Adrenal gland (tissue), 12 donors: ENCODE measurements around the gene RAMP1. TPM values are rescaled to one million over a fixed set of nuclear protein-coding genes. Genes with fewer than 3 reads are reported as not detected.
"Not testable (repeated sequence)": the region's sequence is repeated elsewhere in the genome, so short reads cannot be mapped to it uniquely, and the experiment has no call there.

Experiments used
- DNase-seq, 7 donors: peaks; one replicate each; pipeline ENCODE4 v3.0.0-alpha.2; 2019 to 2020
- H3K27ac ChIP-seq, 5 donors: fragments of 200-600 bp; sonication (generic) in 4 of 5; 1 replicate in 3 of 5; 2 replicates in 2 of 5; pipeline versions ENCODE4 v1.5.1 to v1.8.0; 2016 to 2020; ENCODE audit warnings: mild to moderate bottlenecking in 1 of 5
- H3K27me3 ChIP-seq: fragments of 200-600 bp; 2 replicates; pipeline ENCODE4 v1.8.0; 2021
- H3K36me3 ChIP-seq, 2 donors: fragments of 200-600 bp; replicated peaks in 1 of 2; 1 replicate in 1 of 2; 2 replicates in 1 of 2; pipeline versions ENCODE4 v1.5.1 to v1.8.0; 2018 to 2022
- H3K4me1 ChIP-seq, 2 donors: fragments of 200-600 bp; replicated peaks in 1 of 2; 1 replicate in 1 of 2; 2 replicates in 1 of 2; pipeline versions ENCODE4 v1.5.1 to v1.8.0; 2018 to 2021
- H3K4me3 ChIP-seq, 4 donors: fragments of 200-600 bp; sonication (generic) in 3 of 4; one replicate each; pipeline ENCODE4 v1.5.1; 2016 to 2018
- H3K9me3 ChIP-seq, 3 donors: fragments of 200-600 bp; sonication (generic) in 1 of 3; replicated peaks in 1 of 3; 1 replicate in 2 of 3; 2 replicates in 1 of 3; pipeline versions ENCODE4 v1.5.1 to v1.8.0; 2016 to 2021
- POLR2A ChIP-seq, 2 donors: fragments of 450-650 bp; IDR thresholded peaks; one replicate each; pipeline ENCODE4 v1.6.1; 2017; ENCODE audit warnings: antibody characterized with exemption in 2 of 2, mild to moderate bottlenecking in 2 of 2, moderate library complexity in 1 of 2
- WGBS, 4 donors: extraction: QIAGEN DNeasy Blood & Tissue Kit in 2 of 4; methylation state at CpG; one replicate each; pipeline versions ENCODE4 v1.1.5 to v1.1.7; 2013 to 2017; 5-methylcytosine and 5-hydroxymethylcytosine counted together
- intact Hi-C, 2 donors: fragments of 100-400 bp; cut with DNase I; formaldehyde crosslinking; loops; one replicate each; pipeline versions ENCODE4 v1.14.1 to v1.15.0; 2022 to 2023
- polyA plus RNA-seq, 3 donors: library from polyadenylated mRNA; stranded (reverse); fragments of 200-250 nt in 2 of 3; fragments of 350-450 nt in 1 of 3; fragmentation: Illumina TruSeq in 1 of 3; extraction: RNeasy Lipid Tissue Mini Kit (QIAGEN cat#74804) in 1 of 3; gene quantifications; one replicate each; pipeline ENCODE4 v1.2.3, GENCODE V29; 2013 to 2014
- total RNA-seq, 9 donors: library from RNA; depleted of rRNA in 4 of 9; stranded (reverse); fragments of >200 nt in 4 of 9; fragments of 120-200 nt in 1 of 9; fragmentation: NEBNext Ultra II Directional in 1 of 9; extraction: Animal tissue kit (Norgen Biotek cat#: 25700) in 1 of 9; gene quantifications; one replicate each; pipeline versions ENCODE4 v1.1.0 to v1.2.4, GENCODE V29; 2013 to 2023
- TF ChIP-seq, protein P1 (sequence below), 6 experiments: fragments of 450-650 bp in 4 of 6; fragments of 200-600 bp in 2 of 6; sonication (generic) in 1 of 6; IDR thresholded peaks; 1 replicate in 5 of 6; 2 replicates in 1 of 6; pipeline versions ENCODE4 v1.5.1 to v1.8.0; 2016 to 2021; ENCODE audit warnings: antibody characterized with exemption in 6 of 6, mild to moderate bottlenecking in 2 of 6, moderate library complexity in 1 of 6
- donor health status: healthy with polysubstance abuse.
- donor health status: Bipolar disorder and iron deficiency.
- donor health status: DM: yes; HTN: yes; CAD: no.
- donor health status: DM: no; HTN: no; CAD: no.
- donor health status: DM: no; HTN: no; CAD: no.
- donor health status: DM: yes; HTN: yes; CAD: no.

Gene RAMP1
- total and polyA plus RNA-seq, 12 donors = 2.4 to 72.6 (median 17.2) TPM

DNA sequence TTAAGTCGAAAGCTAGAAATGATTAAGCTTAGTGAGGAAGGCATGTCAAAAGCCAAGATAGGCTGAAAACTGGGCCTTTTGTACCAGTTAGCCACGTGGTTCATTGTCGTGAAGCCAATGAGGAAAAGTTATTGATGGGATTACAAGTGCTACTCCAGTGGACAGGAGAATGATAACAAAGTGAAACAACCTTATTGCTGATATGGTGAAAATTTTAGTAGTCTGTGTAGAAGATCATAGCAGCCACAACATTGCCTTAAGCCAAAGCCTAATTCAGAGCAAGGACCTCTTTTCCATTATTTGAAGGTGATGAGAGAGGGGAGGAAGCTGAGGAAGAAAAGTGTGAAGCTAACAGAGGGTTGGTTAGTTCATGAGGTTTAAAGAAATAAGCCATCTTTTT is 24.1 kb upstream of the RAMP1 start:
- no peaks in the 10 kb centered on the region for H3K36me3 ChIP-seq
- H3K9me3 ChIP-seq = no peaks in the 10 kb centered on the region
- no peak overlapping the region for H3K4me3 ChIP-seq
- no peaks in the 10 kb centered on the region for H3K27me3 ChIP-seq
- intact Hi-C loops = no loop called here
- TF ChIP-seq, protein P1, sequence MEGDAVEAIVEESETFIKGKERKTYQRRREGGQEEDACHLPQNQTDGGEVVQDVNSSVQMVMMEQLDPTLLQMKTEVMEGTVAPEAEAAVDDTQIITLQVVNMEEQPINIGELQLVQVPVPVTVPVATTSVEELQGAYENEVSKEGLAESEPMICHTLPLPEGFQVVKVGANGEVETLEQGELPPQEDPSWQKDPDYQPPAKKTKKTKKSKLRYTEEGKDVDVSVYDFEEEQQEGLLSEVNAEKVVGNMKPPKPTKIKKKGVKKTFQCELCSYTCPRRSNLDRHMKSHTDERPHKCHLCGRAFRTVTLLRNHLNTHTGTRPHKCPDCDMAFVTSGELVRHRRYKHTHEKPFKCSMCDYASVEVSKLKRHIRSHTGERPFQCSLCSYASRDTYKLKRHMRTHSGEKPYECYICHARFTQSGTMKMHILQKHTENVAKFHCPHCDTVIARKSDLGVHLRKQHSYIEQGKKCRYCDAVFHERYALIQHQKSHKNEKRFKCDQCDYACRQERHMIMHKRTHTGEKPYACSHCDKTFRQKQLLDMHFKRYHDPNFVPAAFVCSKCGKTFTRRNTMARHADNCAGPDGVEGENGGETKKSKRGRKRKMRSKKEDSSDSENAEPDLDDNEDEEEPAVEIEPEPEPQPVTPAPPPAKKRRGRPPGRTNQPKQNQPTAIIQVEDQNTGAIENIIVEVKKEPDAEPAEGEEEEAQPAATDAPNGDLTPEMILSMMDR (IDR thresholded peaks at IDR 0.05) = no peak
- no peak for TF ChIP-seq POLR2A (IDR thresholded peaks at IDR 0.05)
- H3K27ac ChIP-seq = no peak overlapping the region
- WGBS, 4 donors = 66 to 83% (median 69%) methylated on average over 3 of the region's 3 CpGs
- H3K4me1 ChIP-seq = no peaks in the 10 kb centered on the region
- no peak for DNase-seq

DNA sequence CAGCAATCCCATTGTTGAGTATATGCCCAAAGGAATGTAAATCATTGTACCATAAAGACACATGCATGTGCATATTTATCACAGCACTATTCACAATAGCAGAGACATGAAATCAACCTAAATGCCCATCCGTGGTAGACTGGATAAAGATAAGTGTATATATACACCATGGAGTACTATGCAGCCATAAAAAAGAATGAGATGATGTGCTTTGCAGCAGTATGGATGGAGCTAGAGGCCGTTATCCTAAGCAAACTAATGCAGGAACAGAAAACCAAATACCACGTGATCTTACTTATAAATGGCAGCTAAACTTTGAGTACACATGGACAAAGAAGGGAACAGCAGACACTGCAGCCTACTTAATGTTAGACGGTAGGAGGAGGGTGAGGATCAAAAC is 18.4 kb upstream of the RAMP1 start:
- intact Hi-C loops = no loop called here
- no peak overlapping the region for H3K4me3 ChIP-seq
- H3K9me3 ChIP-seq = no peaks in the 10 kb centered on the region
- no peak for DNase-seq
- no peak for TF ChIP-seq POLR2A (IDR thresholded peaks at IDR 0.05)
- TF ChIP-seq, protein P1 (IDR thresholded peaks at IDR 0.05) = no peak
- no peaks in the 10 kb centered on the region for H3K4me1 ChIP-seq
- H3K27ac ChIP-seq = no peak overlapping the region
- 59 to 74% (median 69%) methylated on average over 4 of the region's 4 CpGs for WGBS, 4 donors
- no peaks in the 10 kb centered on the region for H3K36me3 ChIP-seq
- no peaks in the 10 kb centered on the region for H3K27me3 ChIP-seq

DNA sequence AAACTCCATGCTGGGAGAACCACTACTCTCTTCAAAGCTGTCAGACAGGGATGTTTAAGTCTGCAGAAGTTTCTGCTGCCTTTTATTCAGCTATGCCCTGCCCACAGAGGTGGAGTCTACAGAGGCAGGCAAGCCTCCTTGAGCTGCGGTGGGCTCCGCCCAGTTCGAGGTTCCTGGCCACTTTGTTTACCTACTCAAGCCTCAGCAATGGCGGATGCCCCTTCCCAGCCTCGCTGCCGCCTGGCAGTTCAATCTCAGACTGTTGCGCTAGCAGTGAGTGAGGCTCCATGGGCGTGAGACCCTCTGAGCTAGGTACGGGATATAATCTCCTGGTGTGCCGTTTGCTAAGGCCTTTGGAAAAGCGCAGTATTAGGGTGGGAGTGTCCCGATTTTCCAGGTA is 10.5 kb upstream of the RAMP1 start:
- H3K27me3 ChIP-seq, H3K4me3 ChIP-seq, intact Hi-C loops, H3K36me3 ChIP-seq, H3K4me1 ChIP-seq, DNase-seq, H3K9me3 ChIP-seq, H3K27ac ChIP-seq: not testable (repeated sequence)
- WGBS, 4 donors = 87 to 96% (median 94%) methylated on average over 12 of the region's 12 CpGs

GRCh38 chr2:237854295-237854694 is 5.1 kb upstream of the RAMP1 start:
- Histone ChIP-seq H3K27me3 (no peaks in the 10 kb centered on the region), H3K36me3 (no peaks in the 10 kb centered on the region), H3K27ac (no peak overlapping the region), H3K4me1 (peaks cover 0 to 7% of the 10 kb centered on the region in 2 donors), H3K4me3 (no peak overlapping the region), H3K9me3 (no peaks in the 10 kb centered on the region)
- TF ChIP-seq, protein P1 (IDR thresholded peaks at IDR 0.05) = no peak
- TF ChIP-seq POLR2A (IDR thresholded peaks at IDR 0.05) = no peak
- intact Hi-C loops = loop anchor here in 1 of 2 donors (10.0 kb wide), 1 partner anchor 401 kb away; no protein-coding TSS in a partner anchor
- no peak for DNase-seq
- 75 to 89% (median 77%) methylated on average over 3 of the region's 3 CpGs for WGBS, 4 donors

DNA sequence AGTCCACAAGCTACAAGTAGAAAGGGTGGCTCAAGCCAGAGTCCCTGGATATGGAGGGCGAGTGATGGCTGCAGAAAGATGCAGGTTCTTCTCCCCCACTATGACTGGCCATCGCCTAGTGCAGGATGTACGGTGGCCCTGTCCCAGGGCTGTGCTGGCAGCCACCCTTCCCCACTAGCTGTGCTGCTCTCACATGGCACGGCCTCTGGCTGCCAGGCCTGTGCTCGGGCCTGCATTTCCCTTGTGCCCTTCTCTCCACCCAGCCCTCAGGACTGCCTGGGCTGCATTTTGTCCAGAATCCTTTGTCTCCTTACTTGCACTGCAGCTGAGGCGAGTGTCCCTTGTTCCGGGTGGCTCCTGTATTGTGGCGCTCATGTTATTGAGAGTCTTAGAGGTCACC is 1.6 kb upstream of the RAMP1 start:
- WGBS, 4 donors = 50 to 87% (median 77%) methylated on average over 3 to 8 of the region's 8 CpGs

More for the DNA sequence above, 1.6 kb upstream of the RAMP1 start:
- Histone ChIP-seq H3K4me3 (no peak overlapping the region), H3K9me3 (no peaks in the 10 kb centered on the region), H3K27ac (no peak overlapping the region), H3K27me3 (peaks cover 3% of the 10 kb centered on the region), H3K4me1 (peaks cover 0 to 7% of the 10 kb centered on the region in 2 donors), H3K36me3 (no peaks in the 10 kb centered on the region)
- DNase-seq = no peak
- TF ChIP-seq, protein P1 (IDR thresholded peaks at IDR 0.05) = no peak
- TF ChIP-seq POLR2A (IDR thresholded peaks at IDR 0.05) = no peak
- intact Hi-C loops = loop anchor here (5.0 to 10.0 kb wide), 2 partner anchors 397 to 405 kb away; no protein-coding TSS in a partner anchor
